ENCODE results near the gene GZMB.
"Not testable (repeated sequence)": the region's sequence is repeated elsewhere in the genome, so short reads cannot be mapped to it uniquely, and the experiment has no call there.

Gene GZMB

GRCh38 chr14:24662753-24663152 lies 28.8 kb upstream of the GZMB start:
- H3K4me3 ChIP-seq (ENCODE audit: low read length) = no peak overlapping the region
- no peak overlapping the region for H3K27ac ChIP-seq (ENCODE audit: low read length)
- H3K4me2 ChIP-seq (ENCODE audit: low read depth, low read length) = no peak overlapping the region
- peaks cover 14% of the 10 kb centered on the region for H3K4me1 ChIP-seq (ENCODE audit: low read length)
- H4K20me1 ChIP-seq (ENCODE audit: insufficient read depth, low read length) = no peaks in the 10 kb centered on the region
- no peak overlapping the region for H2AFZ ChIP-seq (ENCODE audit: low read length)
- H3K9ac ChIP-seq (ENCODE audit: low read length) = no peak overlapping the region
- no peak for TF ChIP-seq EZH2 (optimal IDR thresholded peaks at IDR 0.05; ENCODE audit: low read depth, low read length)
- no peak for TF ChIP-seq EZH2phosphoT487 (IDR thresholded peaks at IDR 0.05; ENCODE audit: low read length)
- H3K36me3 ChIP-seq (replicated peaks; ENCODE audit: insufficient read depth, low read length) = no peaks in the 10 kb centered on the region
- peaks cover 7% of the 10 kb centered on the region for H3F3A ChIP-seq (ENCODE audit: insufficient read depth, low read length)
- DNase-seq = no peak
- no peaks in the 10 kb centered on the region for H3K9me3 ChIP-seq (replicated peaks; ENCODE audit: insufficient read depth, low read length)
- H3K27me3 ChIP-seq (replicated peaks; ENCODE audit: insufficient read depth, low read length) = no peaks in the 10 kb centered on the region
- H3K79me2 ChIP-seq (ENCODE audit: low read length) = no peaks in the 10 kb centered on the region
- H3K9me2 ChIP-seq (replicated peaks; ENCODE audit: insufficient read depth, low read length) = no peaks in the 10 kb centered on the region

GRCh38 chr14:24659916-24660570 lies 26.1 kb upstream of the GZMB start:
- Histone ChIP-seq H3K9me2 (replicated peaks; ENCODE audit: insufficient read depth, low read length) (no peaks in the 10 kb centered on the region), H3K4me2 (ENCODE audit: low read depth, low read length) (no peak overlapping the region), H3K9ac (ENCODE audit: low read length) (no peak overlapping the region), H3K27me3 (replicated peaks; ENCODE audit: insufficient read depth, low read length) (no peaks in the 10 kb centered on the region), H2AFZ (ENCODE audit: low read length) (no peak overlapping the region), H3K4me1 (ENCODE audit: low read length) (peaks cover 4% of the 10 kb centered on the region; the same call in 1 of the 2 replicates), H3F3A (ENCODE audit: insufficient read depth, low read length) (no peaks in the 10 kb centered on the region), H3K36me3 (replicated peaks; ENCODE audit: insufficient read depth, low read length) (no peaks in the 10 kb centered on the region), H4K20me1 (ENCODE audit: insufficient read depth, low read length) (no peaks in the 10 kb centered on the region), H3K27ac (ENCODE audit: low read length) (no peak overlapping the region), H3K9me3 (replicated peaks; ENCODE audit: insufficient read depth, low read length) (no peaks in the 10 kb centered on the region), H3K79me2 (ENCODE audit: low read length) (no peaks in the 10 kb centered on the region), H3K4me3 (ENCODE audit: low read length) (no peak overlapping the region)
- no peak for TF ChIP-seq EZH2phosphoT487 (IDR thresholded peaks at IDR 0.05; ENCODE audit: low read length)
- no peak for TF ChIP-seq CTCF (IDR thresholded peaks at IDR 0.05; ENCODE audit: low read length)
- TF ChIP-seq EZH2 (optimal IDR thresholded peaks at IDR 0.05; ENCODE audit: low read depth, low read length) = no peak
- no peak for DNase-seq

GRCh38 chr14:24648361-24648760 lies 14.4 kb upstream of the GZMB start:
- H2AFZ ChIP-seq (ENCODE audit: low read length); H3K4me1 ChIP-seq (ENCODE audit: low read length); H3K9me3 ChIP-seq (replicated peaks; ENCODE audit: insufficient read depth, low read length); H3K27me3 ChIP-seq (replicated peaks; ENCODE audit: insufficient read depth, low read length); H3K4me2 ChIP-seq (ENCODE audit: low read depth, low read length); DNase-seq; H3K36me3 ChIP-seq (replicated peaks; ENCODE audit: insufficient read depth, low read length); H3F3A ChIP-seq (ENCODE audit: insufficient read depth, low read length); H4K20me1 ChIP-seq (ENCODE audit: insufficient read depth, low read length); H3K4me3 ChIP-seq (ENCODE audit: low read length); H3K9ac ChIP-seq (ENCODE audit: low read length); H3K27ac ChIP-seq (ENCODE audit: low read length); H3K9me2 ChIP-seq (replicated peaks; ENCODE audit: insufficient read depth, low read length); H3K79me2 ChIP-seq (ENCODE audit: low read length): not testable (repeated sequence)

DNA sequence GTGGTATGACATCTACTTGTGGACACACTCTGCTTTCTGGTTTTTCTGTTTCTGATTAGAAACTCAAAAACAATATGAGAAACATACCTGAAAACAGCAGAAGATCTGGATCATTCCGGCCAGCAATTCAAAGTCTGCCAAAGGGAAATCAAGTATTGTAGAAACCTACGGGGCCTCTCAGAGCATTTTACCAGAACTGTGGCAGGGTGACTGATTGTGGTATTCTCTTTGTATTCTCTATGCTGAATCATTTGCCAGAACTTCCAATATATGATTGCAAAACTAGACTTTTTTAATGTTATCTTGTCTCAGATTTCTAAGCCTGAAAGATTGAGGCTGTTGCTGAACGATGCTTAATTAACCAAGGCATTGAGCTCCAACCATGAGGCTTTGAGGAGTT lies 5.9 kb upstream of the GZMB start:
- H3K27ac ChIP-seq (ENCODE audit: low read length) = no peak overlapping the region
- H3K9me2 ChIP-seq (replicated peaks; ENCODE audit: insufficient read depth, low read length) = no peaks in the 10 kb centered on the region
- no peak overlapping the region for H2AFZ ChIP-seq (ENCODE audit: low read length)
- H3K36me3 ChIP-seq (replicated peaks; ENCODE audit: insufficient read depth, low read length) = no peaks in the 10 kb centered on the region
- no peaks in the 10 kb centered on the region for H3K4me1 ChIP-seq (ENCODE audit: low read length)
- no peak for DNase-seq
- no peaks in the 10 kb centered on the region for H3K9me3 ChIP-seq (replicated peaks; ENCODE audit: insufficient read depth, low read length)
- H3K4me3 ChIP-seq (ENCODE audit: low read length) = no peak overlapping the region
- H3F3A ChIP-seq (ENCODE audit: insufficient read depth, low read length) = no peaks in the 10 kb centered on the region
- no peaks in the 10 kb centered on the region for H3K79me2 ChIP-seq (ENCODE audit: low read length)
- no peaks in the 10 kb centered on the region for H3K27me3 ChIP-seq (replicated peaks; ENCODE audit: insufficient read depth, low read length)
- TF ChIP-seq CTCF (IDR thresholded peaks at IDR 0.05; ENCODE audit: low read length) = no peak
- no peak for TF ChIP-seq EZH2 (optimal IDR thresholded peaks at IDR 0.05; ENCODE audit: low read depth, low read length)
- TF ChIP-seq EZH2phosphoT487 (IDR thresholded peaks at IDR 0.05; ENCODE audit: low read length) = no peak
- no peaks in the 10 kb centered on the region for H4K20me1 ChIP-seq (ENCODE audit: insufficient read depth, low read length)
- H3K4me2 ChIP-seq (ENCODE audit: low read depth, low read length) = no peak overlapping the region
- H3K9ac ChIP-seq (ENCODE audit: low read length) = no peak overlapping the region

Data from MM.1S (cell line).